Smooth muscle cell (in vitro differentiated cells): ENCODE data around the gene MXRA7. TPM values are rescaled to one million over a fixed set of nuclear protein-coding genes. Genes with fewer than 3 reads are reported as not detected.

Experiments used
- DNase-seq: peaks from one replicate; lab custom pipeline; 2025; ENCODE audit not compliant: unreplicated experiment; lab: John Stamatoyannopoulos, UW
- H2AFZ ChIP-seq: fragments of 200-600 bp; sonication (generic); 2 replicates; pipeline ENCODE4 v1.6.0; 2016; ENCODE audit warnings: antibody characterized with exemption, low read depth, mild to moderate bottlenecking
- H3F3A ChIP-seq: fragments of 200-600 bp; sonication (generic); 2 replicates; pipeline ENCODE4 v1.6.0; 2017; ENCODE audit warnings: antibody characterized with exemption, low read depth
- H3K27ac ChIP-seq: fragments of 200-600 bp; sonication (generic); 2 replicates; pipeline ENCODE4 v1.5.1; 2016; ENCODE audit warnings: low read depth, mild to moderate bottlenecking
- H3K27me3 ChIP-seq: fragments of 200-600 bp; sonication (generic); 2 replicates; pipeline ENCODE4 v1.6.1; 2016; ENCODE audit warnings: low read depth, mild to moderate bottlenecking
- H3K36me3 ChIP-seq: fragments of 200-600 bp; sonication (generic); 2 replicates; pipeline ENCODE4 v1.5.1; 2016; ENCODE audit warnings: low read depth
- H3K4me1 ChIP-seq: fragments of 200-600 bp; sonication (generic); 2 replicates; pipeline ENCODE4 v1.5.1; 2016; ENCODE audit warnings: low read depth
- H3K4me2 ChIP-seq: fragments of 200-600 bp; sonication (generic); 2 replicates; pipeline ENCODE4 v1.6.0; 2016; ENCODE audit warnings: mild to moderate bottlenecking
- H3K4me3 ChIP-seq: fragments of 200-600 bp; sonication (generic); 2 replicates; pipeline ENCODE4 v1.5.1; 2016; ENCODE audit warnings: mild to moderate bottlenecking
- H3K79me2 ChIP-seq: fragments of 200-600 bp; sonication (generic); 2 replicates; pipeline ENCODE4 v1.6.0; 2016; ENCODE audit warnings: low read depth, mild to moderate bottlenecking
- H3K9ac ChIP-seq: fragments of 200-600 bp; sonication (generic); 2 replicates; pipeline ENCODE4 v1.6.0; 2016; ENCODE audit warnings: low read depth
- H3K9me3 ChIP-seq: fragments of 200-600 bp; sonication (generic); replicated peaks from 2 replicates; pipeline ENCODE4 v1.5.1; 2016; ENCODE audit warnings: low read depth
- H4K20me1 ChIP-seq: fragments of 200-600 bp; sonication (generic); 2 replicates; pipeline ENCODE4 v1.6.0; 2016; ENCODE audit warnings: low read depth
- WGBS: methylation state at CpG from one replicate; pipeline ENCODE4 v1.1.7; 2016; ENCODE audit warnings: low lambda C conversion rate; 5-methylcytosine and 5-hydroxymethylcytosine counted together
- polyA plus RNA-seq: library from polyadenylated mRNA; unstranded; fragments of >200 nt; fragmentation: Nextera tagmentation; extraction: Ambion mirVana; gene quantifications from 2 replicates; pipeline ENCODE4 v1.2.1, GENCODE V29; 2016
- total RNA-seq: library from RNA; depleted of rRNA; stranded (reverse); fragments of >200 nt; gene quantifications from 2 replicates; pipeline ENCODE4 v1.2.3, GENCODE V29; 2014
- TF ChIP-seq, protein P1 (sequence below): fragments of 200-600 bp; sonication (generic); IDR thresholded peaks from 2 replicates; pipeline ENCODE4 v1.5.1; 2017; ENCODE audit warnings: borderline replicate concordance, mild to moderate bottlenecking, antibody characterized with exemption; ENCODE audit not compliant: insufficient read depth, poor library complexity, severe bottlenecking

The MXRA7 gene
- total and polyA plus RNA-seq, 2 experiments from 2014 or later: 134 to 158 TPM

DNA sequence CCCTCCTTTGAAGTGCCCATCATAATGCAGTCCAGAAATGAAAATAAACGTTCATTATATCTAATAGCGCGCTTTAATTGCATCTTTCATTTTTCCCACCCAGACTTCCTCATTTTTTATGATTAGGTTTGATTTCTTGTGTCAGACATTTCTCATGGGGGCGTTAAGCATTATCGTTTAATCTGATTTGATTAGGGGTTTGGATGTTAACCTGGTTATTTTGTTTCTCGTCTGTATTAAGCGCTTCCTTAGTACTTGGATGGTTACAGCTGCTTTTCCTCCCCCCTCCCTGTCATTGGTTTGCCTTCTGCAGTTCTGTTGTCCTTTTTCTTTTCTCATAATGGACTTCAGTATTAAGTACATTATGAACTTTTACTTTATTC is 27.7 kb upstream of the MXRA7 start:
- peak overlapping the region; percentile 76 for H2AFZ ChIP-seq
- H3K36me3 ChIP-seq: no peaks in the 10 kb centered on the region
- H3F3A ChIP-seq: peaks cover 29% of the 10 kb centered on the region
- TF ChIP-seq, protein P1, sequence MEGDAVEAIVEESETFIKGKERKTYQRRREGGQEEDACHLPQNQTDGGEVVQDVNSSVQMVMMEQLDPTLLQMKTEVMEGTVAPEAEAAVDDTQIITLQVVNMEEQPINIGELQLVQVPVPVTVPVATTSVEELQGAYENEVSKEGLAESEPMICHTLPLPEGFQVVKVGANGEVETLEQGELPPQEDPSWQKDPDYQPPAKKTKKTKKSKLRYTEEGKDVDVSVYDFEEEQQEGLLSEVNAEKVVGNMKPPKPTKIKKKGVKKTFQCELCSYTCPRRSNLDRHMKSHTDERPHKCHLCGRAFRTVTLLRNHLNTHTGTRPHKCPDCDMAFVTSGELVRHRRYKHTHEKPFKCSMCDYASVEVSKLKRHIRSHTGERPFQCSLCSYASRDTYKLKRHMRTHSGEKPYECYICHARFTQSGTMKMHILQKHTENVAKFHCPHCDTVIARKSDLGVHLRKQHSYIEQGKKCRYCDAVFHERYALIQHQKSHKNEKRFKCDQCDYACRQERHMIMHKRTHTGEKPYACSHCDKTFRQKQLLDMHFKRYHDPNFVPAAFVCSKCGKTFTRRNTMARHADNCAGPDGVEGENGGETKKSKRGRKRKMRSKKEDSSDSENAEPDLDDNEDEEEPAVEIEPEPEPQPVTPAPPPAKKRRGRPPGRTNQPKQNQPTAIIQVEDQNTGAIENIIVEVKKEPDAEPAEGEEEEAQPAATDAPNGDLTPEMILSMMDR: no peak
- H3K4me3 ChIP-seq: peak overlapping the region; percentile 91
- H3K27me3 ChIP-seq: no peaks in the 10 kb centered on the region
- peak overlapping the region; percentile 91 for H3K9ac ChIP-seq
- WGBS: 20% methylated on average over 7 of the region's 7 CpGs
- H3K9me3 ChIP-seq: no peaks in the 10 kb centered on the region
- H3K4me1 ChIP-seq: peaks cover 36% of the 10 kb centered on the region
- peaks cover 55% of the 10 kb centered on the region for H3K79me2 ChIP-seq
- H3K4me2 ChIP-seq: peak overlapping the region; percentile 91
- H3K27ac ChIP-seq: peak overlapping the region; percentile 96
- H4K20me1 ChIP-seq: peaks cover 28% of the 10 kb centered on the region
- no peak for DNase-seq

DNA sequence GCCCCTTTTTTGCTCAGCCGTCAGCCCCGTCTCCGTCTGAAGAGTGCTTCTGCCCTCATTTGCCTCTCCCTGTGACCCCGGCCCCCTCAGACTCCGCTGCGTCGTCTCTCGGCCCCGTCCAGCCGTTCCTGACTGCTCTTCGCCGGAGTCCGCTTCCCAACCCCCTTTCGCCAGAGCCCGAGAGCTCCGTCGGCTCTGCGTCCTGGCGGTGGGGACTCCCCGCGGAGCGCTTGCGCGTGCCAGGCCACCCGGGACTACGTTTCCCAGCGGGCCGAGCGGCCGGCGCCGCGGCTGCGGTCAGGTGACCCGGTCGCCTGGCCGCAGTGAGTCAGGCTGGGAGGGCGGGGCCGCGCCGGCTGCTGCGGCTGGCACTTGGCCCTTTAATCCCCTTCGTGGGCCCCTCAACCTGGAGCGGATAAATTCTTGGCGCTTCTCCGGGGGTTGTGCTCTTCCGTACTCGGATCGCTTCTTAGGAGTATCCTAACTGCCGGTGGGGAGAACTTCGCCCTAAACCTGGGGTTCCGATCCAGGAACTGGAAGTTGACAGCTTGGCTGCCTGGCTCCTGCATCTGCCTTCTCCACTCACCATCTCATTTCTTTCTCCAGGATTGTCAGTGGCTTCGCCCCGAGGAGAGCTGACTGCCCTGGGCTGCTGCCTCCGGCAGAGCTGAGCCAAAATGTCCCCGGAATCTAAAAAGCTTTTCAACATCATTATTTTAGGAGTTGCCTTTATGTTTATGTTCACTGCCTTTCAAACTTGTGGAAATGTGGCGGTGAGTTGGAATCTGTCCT is 27.1 kb upstream of the MXRA7 start, which contains the start of gene MFSD11:
TSS of gene MFSD11 (plus strand) at position 444 of the 792 bp plus-strand sequence. CDS start at position 678, 234 bp downstream.
- H3K9ac ChIP-seq: peak within 1 kb of the TSS; percentile 91
- H3F3A ChIP-seq: peaks cover 31% of the 10 kb centered on the region
- peak within 1 kb of the TSS; percentile 76 for H2AFZ ChIP-seq
- H3K27ac ChIP-seq: peak within 1 kb of the TSS; percentile 96
- H3K27me3 ChIP-seq: no peaks in the 10 kb centered on the region
- TF ChIP-seq, protein P1: no peak
- peaks cover 61% of the 10 kb centered on the region for H3K79me2 ChIP-seq
- H3K4me2 ChIP-seq: peak within 1 kb of the TSS; percentile 95
- H3K9me3 ChIP-seq: no peaks in the 10 kb centered on the region
- H3K36me3 ChIP-seq: no peaks in the 10 kb centered on the region
- peaks cover 37% of the 10 kb centered on the region for H3K4me1 ChIP-seq
- WGBS: under 1% methylated on average over 57 of the region's 57 CpGs
- H3K4me3 ChIP-seq: peak within 1 kb of the TSS; percentile 91
- H4K20me1 ChIP-seq: peaks cover 34% of the 10 kb centered on the region
- peak; percentile 99 for DNase-seq

DNA sequence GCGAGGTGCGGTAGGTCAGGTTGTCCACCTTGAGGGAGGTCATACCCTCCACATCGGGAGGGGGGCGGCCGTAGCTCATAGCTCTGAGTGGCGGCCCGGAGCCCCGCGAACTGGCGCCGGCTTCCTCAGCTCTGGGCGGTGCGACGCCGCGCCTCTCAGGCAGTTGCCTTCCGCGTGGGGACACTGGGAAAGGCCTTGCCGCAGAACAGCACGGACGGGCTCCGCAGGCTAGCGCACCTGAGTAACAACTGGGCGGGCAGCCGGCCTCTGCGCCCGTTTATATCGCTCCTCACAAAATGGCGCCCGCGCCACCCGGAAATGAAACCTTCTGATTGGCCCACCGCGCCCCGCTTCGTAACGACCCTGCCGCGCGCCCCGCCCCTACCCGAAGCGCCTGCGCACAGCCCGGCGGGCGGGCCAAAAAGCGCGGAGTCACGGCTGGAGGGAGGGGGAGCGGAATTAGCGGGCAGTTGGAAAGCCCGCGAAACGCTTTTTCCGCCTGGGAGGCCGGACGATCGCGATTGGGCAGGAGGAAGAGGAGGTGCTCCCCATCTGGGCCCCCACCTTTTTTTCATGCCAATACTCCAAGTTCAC is 26.4 kb upstream of the MXRA7 start, which contains the start of gene SRSF2:
TSS of gene SRSF2 (minus strand) at position 250 of the 594 bp plus-strand sequence. CDS start at position 79, 171 bp downstream.
- DNase-seq: peak; percentile 99
- Histone ChIP-seq H4K20me1 (peaks cover 41% of the 10 kb centered on the region), H3K4me2 (peak within 1 kb of the TSS; percentile 95), H3K9ac (peak within 1 kb of the TSS; percentile 91), H3K79me2 (peaks cover 68% of the 10 kb centered on the region), H3K4me3 (peak within 1 kb of the TSS; percentile 91), H2AFZ (peak within 1 kb of the TSS; percentile 76), H3K27ac (peak within 1 kb of the TSS; percentile 96), H3K36me3 (no peaks in the 10 kb centered on the region), H3K9me3 (no peaks in the 10 kb centered on the region), H3K4me1 (peaks cover 37% of the 10 kb centered on the region), H3F3A (peaks cover 38% of the 10 kb centered on the region), H3K27me3 (no peaks in the 10 kb centered on the region)
- TF ChIP-seq, protein P1: no peak
- WGBS: 1% methylated on average over 59 of the region's 60 CpGs
